Measurements from ENCODE around the gene RPS18. TPM values are rescaled to one million over a fixed set of nuclear protein-coding genes. Genes with fewer than 3 reads are reported as not detected.

Gene RPS18
- total RNA-seq, 1 experiment from 2014 or later = 3,216 TPM

DNA sequence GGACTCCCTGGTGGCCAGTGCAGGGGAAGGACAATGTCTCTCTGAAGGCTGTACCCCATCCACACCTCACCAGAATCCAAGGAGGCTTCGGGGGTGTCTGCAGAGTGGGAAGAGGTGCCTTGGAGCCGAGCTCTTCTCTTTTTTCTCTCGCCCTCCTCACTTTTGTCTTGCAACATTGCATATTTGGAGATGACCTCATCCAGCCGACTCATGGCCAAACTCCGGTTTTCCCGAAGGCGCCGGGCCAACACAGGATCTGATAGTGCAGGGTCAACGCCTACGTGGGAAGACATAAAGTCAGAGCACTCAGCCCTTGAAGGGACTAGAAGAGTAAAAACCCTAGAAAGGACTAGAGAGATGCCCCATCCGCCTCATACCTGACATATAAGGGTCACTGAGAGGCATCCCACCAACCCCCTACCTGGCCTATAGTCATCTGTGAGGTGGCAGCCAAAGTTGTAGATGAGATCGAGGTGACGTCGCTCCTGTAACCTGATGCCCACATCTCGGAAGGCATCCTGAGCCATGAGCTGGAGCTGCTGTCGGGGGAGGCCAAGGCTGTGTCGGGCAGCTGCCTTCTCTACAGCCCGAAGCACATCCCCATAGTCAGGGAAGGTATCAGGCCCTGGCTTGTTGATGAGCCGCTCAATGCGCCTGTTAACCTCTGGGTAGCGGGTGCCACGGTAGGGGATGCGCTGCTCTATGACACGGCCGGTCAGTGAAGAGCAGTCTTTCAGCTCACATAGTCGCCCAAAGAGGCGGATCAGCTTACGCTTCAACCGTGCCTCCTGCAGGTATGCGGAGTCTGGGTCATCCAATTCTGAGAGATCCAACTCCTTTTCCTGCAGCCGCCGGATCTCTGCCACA is 48.7 kb downstream of the RPS18 start:
- no peak overlapping the region for H3K14ac ChIP-seq (ENCODE audit: insufficient read depth, low read length)
- peaks cover 8% of the 10 kb centered on the region; the same call in 1 of the 2 replicates for H3K79me2 ChIP-seq (ENCODE audit: insufficient read depth, low read length)
- no peak overlapping the region for H2BK120ac ChIP-seq (ENCODE audit: low read depth, low read length, poor library complexity, severe bottlenecking)
- no peak overlapping the region for H2AFZ ChIP-seq (ENCODE audit: low read length)
- H4K20me1 ChIP-seq (ENCODE audit: control insufficient read depth, insufficient read depth, insufficient read length) = no peaks in the 10 kb centered on the region
- peaks cover 28 to 43% (median 42%) of the 10 kb centered on the region in 3 experiments for H3K36me3 Mint-ChIP-seq (ENCODE audit: insufficient read depth in 1 of 3, low read depth in 3 of 3)
- no peak overlapping the region for H4K8ac ChIP-seq (replicated peaks; ENCODE audit: insufficient read length, low read depth, low read length)
- H4K5ac ChIP-seq (ENCODE audit: insufficient read length, low read depth, low read length) = no peak overlapping the region
- no peak overlapping the region for H3T11ph ChIP-seq (ENCODE audit: low read length)
- H4K91ac ChIP-seq (ENCODE audit: insufficient read length, low read depth, low read length) = no peak overlapping the region
- no peaks in the 10 kb centered on the region; the same call in 1 of the 2 replicates for H3K27me3 Mint-ChIP-seq (ENCODE audit: low read depth)
- no peaks in the 10 kb centered on the region for H3K27me3 ChIP-seq (ENCODE audit: insufficient read depth, low read length)
- H3K4me1 Mint-ChIP-seq = peaks cover 56 to 61% of the 10 kb centered on the region in 2 experiments
- peaks cover 7% of the 10 kb centered on the region for H3K79me1 ChIP-seq (ENCODE audit: insufficient read depth, low read depth, low read length, poor library complexity, severe bottlenecking)
- peaks cover 9% of the 10 kb centered on the region; the same call in 1 of the 2 replicates for H3K4me1 ChIP-seq (ENCODE audit: insufficient read depth, low read length)
- no peak overlapping the region for H2AK5ac ChIP-seq (ENCODE audit: insufficient read length, low read length)
- no peak overlapping the region for H3K18ac ChIP-seq (ENCODE audit: insufficient read length, low read depth, low read length)
- no peak overlapping the region for H2BK5ac ChIP-seq (ENCODE audit: insufficient read length, low read length)
- H3K27ac Mint-ChIP-seq = peak overlapping the region; percentile 40 to 66 (median 53); a peak in 4 of 7 replicates
- no peak overlapping the region for H2BK12ac ChIP-seq (ENCODE audit: insufficient read length, low read depth, low read length)
- WGBS (ENCODE audit: extremely low coverage, insufficient read length, low lambda C conversion rate) = no CpG with 5 or more reads among the region's 32 CpGs
- H3K9me3 ChIP-seq (ENCODE audit: control insufficient read depth, low read depth, low read length) = no peaks in the 10 kb centered on the region
- H3K23ac ChIP-seq (ENCODE audit: insufficient read length, low read depth, low read length) = no peak overlapping the region
- no peak overlapping the region for H3K27ac ChIP-seq (ENCODE audit: insufficient read length, low read depth, low read length)
- H3K56ac ChIP-seq (ENCODE audit: insufficient read length, low read depth, low read length) = no peak overlapping the region
- peak overlapping the region; percentile 95 to 100 for H3K4me3 Mint-ChIP-seq
- H2BK15ac ChIP-seq (ENCODE audit: low read depth, low read length) = no peak overlapping the region
- peak; percentile 62 for DNase-seq
- peak overlapping the region; percentile 94 for H3K4me2 ChIP-seq (ENCODE audit: insufficient read depth, insufficient read length, low read length)
- H3K4ac ChIP-seq (ENCODE audit: low read depth, low read length) = no peak overlapping the region
- no peak for TF ChIP-seq CTCF (conservative IDR thresholded peaks at IDR 0.05)
- peaks cover 0 to 3% of the 10 kb centered on the region in 2 experiments; a peak in 3 of 5 replicates for H3K9me3 Mint-ChIP-seq
- H3K9ac ChIP-seq (ENCODE audit: extremely low read depth, insufficient read length, low read length) = no peak overlapping the region
- H3K23me2 ChIP-seq (ENCODE audit: insufficient read length, low read depth, low read length, poor library complexity, severe bottlenecking) = peaks cover 18% of the 10 kb centered on the region
- H2BK20ac ChIP-seq (ENCODE audit: low read depth, low read length, poor library complexity, severe bottlenecking) = no peak overlapping the region

Data from H9 (cell line).